HEK293 (cell line): ENCODE results near the gene VASN.

ENCODE experiments used
- CTCF ChIA-PET: fragments of 350-600 bp; formaldehyde crosslinking; extraction: SDS; loops from one replicate; lab custom pipeline; 2021; ENCODE audit warnings: antibody characterized with exemption; lab: Yijun Ruan, JAX
- POLR2A ChIA-PET: fragments of 300-600 bp; formaldehyde crosslinking; extraction: SDS; loops from one replicate; lab custom pipeline; 2020; ENCODE audit warnings: antibody characterized with exemption, inconsistent platforms; lab: Yijun Ruan, JAX
- H3K27ac ChIP-seq: fragments of 200-500 bp; sonication (Bioruptor generic); 2 replicates; pipeline ENCODE4 v1.5.1; 2014; ENCODE audit warnings: low read depth, low read length, control low read depth, inconsistent platforms; ENCODE audit errors: extremely low read depth
- H3K36me3 ChIP-seq, 2 experiments: fragments of 200-500 bp in 1 of 2; sonication (Bioruptor generic) in 1 of 2; 1 replicate in 1 of 2; 2 replicates in 1 of 2; pipeline ENCODE4 v1.5.1; 2014 to 2017; ENCODE audit warnings: inconsistent platforms in 2 of 2, low read length in 2 of 2; ENCODE audit not compliant: control insufficient read depth in 2 of 2, insufficient read depth in 1 of 2
- H3K4me1 ChIP-seq: fragments of 200-500 bp; sonication (Bioruptor generic); 2 replicates; pipeline ENCODE4 v1.5.1; 2014; ENCODE audit warnings: mild to moderate bottlenecking, low read length, inconsistent platforms; ENCODE audit not compliant: control insufficient read depth, insufficient read depth
- H3K4me3 ChIP-seq: 2 replicates; pipeline ENCODE4 v1.5.1; 2011; ENCODE audit warnings: low read depth, mild to moderate bottlenecking, control low read depth, low read length, moderate library complexity
- H3K9me3 ChIP-seq: fragments of 200-500 bp; sonication (Bioruptor generic); 2 replicates; pipeline ENCODE4 v1.5.1; 2014; ENCODE audit warnings: low read depth, low read length, inconsistent platforms; ENCODE audit not compliant: control insufficient read depth, insufficient read depth
- GFI1B ChIP-seq: fragments of 450-650 bp; formaldehyde crosslinking; IDR thresholded peaks from 2 replicates; pipeline ENCODE4 v1.5.1; 2016; ENCODE audit warnings: missing biosample characterization, missing genetic modification characterization
- GLIS1 ChIP-seq: fragments of 450-650 bp; formaldehyde crosslinking; IDR thresholded peaks from 2 replicates; pipeline ENCODE4 v1.5.1; 2016; ENCODE audit warnings: missing biosample characterization, missing genetic modification characterization
- GLIS2 ChIP-seq: fragments of 450-650 bp; formaldehyde crosslinking; IDR thresholded peaks from 2 replicates; pipeline ENCODE4 v1.5.1; 2016; ENCODE audit warnings: missing biosample characterization, missing genetic modification characterization
- HOXA7 ChIP-seq: sonication (generic); formaldehyde crosslinking; IDR thresholded peaks from 2 replicates; pipeline ENCODE4 v1.8.1; 2022; ENCODE audit warnings: missing genetic modification reagents, borderline replicate concordance
- SALL2 ChIP-seq: fragments of 450-650 bp; formaldehyde crosslinking; IDR thresholded peaks from 2 replicates; pipeline ENCODE4 v1.5.0; 2017; ENCODE audit warnings: missing biosample characterization, mild to moderate bottlenecking, missing genetic modification characterization, borderline replicate concordance
- TRIM28 ChIP-seq: IDR thresholded peaks from 2 replicates; pipeline ENCODE4 v1.6.1; 2011; ENCODE audit warnings: low read length, control low read depth, borderline replicate concordance
- YY1 ChIP-seq: fragments of 450-650 bp; formaldehyde crosslinking; IDR thresholded peaks from 2 replicates; pipeline ENCODE4 v1.5.1; 2018; ENCODE audit warnings: missing biosample characterization, missing genetic modification characterization
- ZBTB20 ChIP-seq: fragments of 450-650 bp; formaldehyde crosslinking; IDR thresholded peaks from 2 replicates; pipeline ENCODE4 v1.5.1; 2016; ENCODE audit warnings: missing biosample characterization, missing genetic modification characterization
- ZBTB44 ChIP-seq: fragments of 450-650 bp; IDR thresholded peaks from 2 replicates; pipeline ENCODE4 v1.5.1; 2018; ENCODE audit warnings: missing biosample characterization, mild to moderate bottlenecking, missing genetic modification characterization
- ZIC2 ChIP-seq: fragments of 450-650 bp; formaldehyde crosslinking; IDR thresholded peaks from 2 replicates; pipeline ENCODE4 v1.5.1; 2016; ENCODE audit warnings: missing biosample characterization, missing genetic modification characterization
- ZNF366 ChIP-seq: fragments of 450-650 bp; formaldehyde crosslinking; conservative IDR thresholded peaks from 2 replicates; pipeline ENCODE4 v1.5.1; 2016; ENCODE audit warnings: missing biosample characterization, missing genetic modification characterization
- ZNF501 ChIP-seq: fragments of 450-650 bp; formaldehyde crosslinking; IDR thresholded peaks from 2 replicates; pipeline ENCODE4 v1.5.1; 2016; ENCODE audit warnings: missing biosample characterization, missing genetic modification characterization
- ZNF654 ChIP-seq: fragments of 450-650 bp; formaldehyde crosslinking; IDR thresholded peaks from 2 replicates; pipeline ENCODE4 v1.5.1; 2016; ENCODE audit warnings: low read depth, missing biosample characterization, missing genetic modification characterization
- ZNF664 ChIP-seq: fragments of 450-650 bp; formaldehyde crosslinking; IDR thresholded peaks from 2 replicates; pipeline ENCODE4 v1.5.1; 2016; ENCODE audit warnings: missing biosample characterization, missing genetic modification characterization
- ZNF701 ChIP-seq: fragments of 450-650 bp; formaldehyde crosslinking; IDR thresholded peaks from 2 replicates; pipeline ENCODE4 v1.5.1; 2016; ENCODE audit warnings: missing biosample characterization, missing genetic modification characterization
- ZNF791 ChIP-seq: fragments of 450-650 bp; formaldehyde crosslinking; IDR thresholded peaks from 2 replicates; pipeline ENCODE4 v1.5.1; 2016; ENCODE audit warnings: missing biosample characterization, missing genetic modification characterization
- ZSCAN30 ChIP-seq: fragments of 450-650 bp; IDR thresholded peaks from 2 replicates; pipeline ENCODE4 v1.5.1; 2018; ENCODE audit warnings: missing biosample characterization, mild to moderate bottlenecking, missing genetic modification characterization, moderate library complexity
- TF ChIP-seq, protein P1 (sequence below): fragments of 450-650 bp; formaldehyde crosslinking; IDR thresholded peaks from 2 replicates; pipeline ENCODE4 v1.5.1; 2016; ENCODE audit warnings: missing biosample characterization, missing genetic modification characterization
- TF ChIP-seq, protein P2 (sequence below): fragments of 450-650 bp; formaldehyde crosslinking; IDR thresholded peaks from 2 replicates; pipeline ENCODE4 v1.5.1; 2016; ENCODE audit warnings: missing biosample characterization, missing genetic modification characterization

Gene VASN

DNA sequence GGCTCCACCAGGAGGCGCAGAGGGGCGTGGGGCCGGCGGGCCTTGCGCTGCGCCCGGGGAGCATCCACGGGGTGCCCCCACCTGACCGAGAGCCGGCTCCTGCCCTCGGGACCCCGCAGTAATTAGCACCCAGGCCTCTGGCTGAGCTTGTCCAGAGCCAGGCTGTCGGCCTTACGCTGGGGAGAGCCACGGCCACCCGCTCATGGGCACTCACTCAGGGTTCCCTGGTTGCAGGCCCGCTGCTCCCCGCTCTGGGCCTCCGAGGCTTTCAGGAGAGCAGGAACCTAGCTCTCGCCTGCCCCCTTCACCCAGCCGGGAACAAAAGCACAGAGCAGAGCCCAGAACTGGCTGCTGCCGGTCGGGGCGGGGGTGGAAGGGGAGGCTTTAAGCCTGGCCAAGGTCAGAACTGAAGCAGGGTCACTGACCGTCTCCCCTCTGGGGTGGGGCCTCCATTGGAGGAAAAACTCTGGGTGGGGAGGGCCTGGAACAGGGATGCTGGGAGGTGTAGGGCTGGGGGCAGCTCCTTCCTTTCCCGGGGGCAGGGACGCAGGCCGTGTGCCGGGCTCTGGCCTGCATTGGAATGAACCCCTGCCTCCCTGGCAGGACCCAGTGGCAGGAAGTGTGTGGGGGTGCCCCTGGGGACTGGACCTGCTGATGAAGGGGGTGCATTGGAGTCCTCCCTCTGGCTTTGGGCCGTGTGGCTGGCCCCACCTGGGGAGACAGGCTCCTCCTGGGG is 43.4 kb upstream of the VASN start:
- Histone ChIP-seq H3K36me3 (peaks cover 0 to 5% of the 10 kb centered on the region in 2 experiments; a peak in 1 of 3 replicates), H3K4me3 (no peak overlapping the region), H3K9me3 (no peaks in the 10 kb centered on the region), H3K4me1 (no peaks in the 10 kb centered on the region), H3K27ac (no peak overlapping the region)
- TF ChIP-seq GLIS1 (tag by site-specific recombination) = peak; percentile 77
- TF ChIP-seq, protein P1, sequence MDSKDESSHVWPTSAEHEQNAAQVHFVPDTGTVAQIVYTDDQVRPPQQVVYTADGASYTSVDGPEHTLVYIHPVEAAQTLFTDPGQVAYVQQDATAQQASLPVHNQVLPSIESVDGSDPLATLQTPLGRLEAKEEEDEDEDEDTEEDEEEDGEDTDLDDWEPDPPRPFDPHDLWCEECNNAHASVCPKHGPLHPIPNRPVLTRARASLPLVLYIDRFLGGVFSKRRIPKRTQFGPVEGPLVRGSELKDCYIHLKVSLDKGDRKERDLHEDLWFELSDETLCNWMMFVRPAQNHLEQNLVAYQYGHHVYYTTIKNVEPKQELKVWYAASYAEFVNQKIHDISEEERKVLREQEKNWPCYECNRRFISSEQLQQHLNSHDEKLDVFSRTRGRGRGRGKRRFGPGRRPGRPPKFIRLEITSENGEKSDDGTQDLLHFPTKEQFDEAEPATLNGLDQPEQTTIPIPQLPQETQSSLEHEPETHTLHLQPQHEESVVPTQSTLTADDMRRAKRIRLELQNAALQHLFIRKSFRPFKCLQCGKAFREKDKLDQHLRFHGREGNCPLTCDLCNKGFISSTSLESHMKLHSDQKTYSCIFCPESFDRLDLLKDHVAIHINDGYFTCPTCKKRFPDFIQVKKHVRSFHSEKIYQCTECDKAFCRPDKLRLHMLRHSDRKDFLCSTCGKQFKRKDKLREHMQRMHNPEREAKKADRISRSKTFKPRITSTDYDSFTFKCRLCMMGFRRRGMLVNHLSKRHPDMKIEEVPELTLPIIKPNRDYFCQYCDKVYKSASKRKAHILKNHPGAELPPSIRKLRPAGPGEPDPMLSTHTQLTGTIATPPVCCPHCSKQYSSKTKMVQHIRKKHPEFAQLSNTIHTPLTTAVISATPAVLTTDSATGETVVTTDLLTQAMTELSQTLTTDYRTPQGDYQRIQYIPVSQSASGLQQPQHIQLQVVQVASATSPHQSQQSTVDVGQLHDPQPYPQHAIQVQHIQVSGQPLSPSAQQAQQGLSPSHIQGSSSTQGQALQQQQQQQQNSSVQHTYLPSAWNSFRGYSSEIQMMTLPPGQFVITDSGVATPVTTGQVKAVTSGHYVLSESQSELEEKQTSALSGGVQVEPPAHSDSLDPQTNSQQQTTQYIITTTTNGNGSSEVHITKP (tag by site-specific recombination) = peak; percentile 37; the same call in 1 of the 2 replicates
- TF ChIP-seq GFI1B = no peak
- peak; percentile 51 for TF ChIP-seq GLIS2
- ChIA-PET CTCF (interaction anchor here (0.6 to 1.7 kb wide), 7 partner anchors 16 to 128 kb away, joined by 3 to 6 read pairs (median 4); no protein-coding TSS in a partner anchor), POLR2A (interaction anchor here (0.6 kb wide), 1 partner anchor 55 kb away, joined by 4 read pairs; the partner anchor contains the start of gene TFAP4)

DNA sequence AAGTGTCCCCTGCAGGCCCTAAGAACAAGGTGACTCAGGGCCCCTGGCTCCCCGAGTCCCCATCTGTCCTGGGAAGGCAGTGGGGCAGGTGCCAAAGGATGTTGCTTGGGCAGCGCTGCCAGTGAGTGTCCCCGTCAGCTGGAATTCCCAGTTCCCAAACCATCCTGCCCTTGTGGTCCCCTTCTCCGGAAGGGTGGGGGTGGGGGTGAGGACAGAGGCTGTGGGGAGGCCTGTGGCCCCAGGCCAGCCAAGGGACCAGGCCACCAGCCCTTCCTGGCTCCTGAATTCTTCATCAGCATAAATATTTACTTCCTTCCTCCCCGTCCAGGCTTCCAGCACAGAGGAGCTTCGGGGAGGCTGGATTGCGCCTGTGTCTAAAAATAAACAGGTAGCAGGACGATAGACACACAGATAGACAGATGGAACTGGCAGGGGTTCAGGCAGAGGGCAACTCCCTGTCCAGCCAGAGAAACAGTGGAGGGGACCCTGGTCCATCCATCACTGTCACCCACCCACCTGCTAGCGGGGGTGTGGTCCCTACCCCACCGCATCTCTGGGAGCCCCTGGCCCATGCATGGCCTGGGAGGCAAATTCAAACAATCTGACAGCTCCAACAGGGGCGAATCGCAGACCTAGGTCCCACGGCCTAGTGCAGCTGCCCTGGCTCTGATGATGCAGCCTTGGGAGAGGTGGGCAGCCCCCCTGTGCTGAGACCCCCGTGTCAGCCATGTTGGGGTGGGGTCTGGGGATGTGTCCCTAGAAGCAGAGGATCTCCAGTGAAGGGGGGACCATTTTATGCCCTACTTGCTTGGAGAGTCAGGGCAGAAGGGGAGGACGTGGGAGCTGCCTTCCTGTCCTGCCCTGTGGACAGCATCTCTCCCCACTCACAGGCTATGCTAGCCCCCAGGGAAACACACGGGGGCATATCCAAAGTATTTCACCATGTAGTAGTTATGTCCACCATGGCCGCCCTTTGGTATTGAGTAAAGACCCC is 42.6 kb upstream of the VASN start:
- Histone ChIP-seq H3K27ac (no peak overlapping the region), H3K9me3 (no peaks in the 10 kb centered on the region), H3K4me3 (no peak overlapping the region), H3K36me3 (peaks cover 0 to 5% of the 10 kb centered on the region in 2 experiments; a peak in 1 of 3 replicates), H3K4me1 (no peaks in the 10 kb centered on the region)
- ChIA-PET CTCF (interaction anchor here (0.5 to 4.1 kb wide), 15 partner anchors 17 to 374 kb away, joined by 3 to 63 read pairs (median 4); no protein-coding TSS in a partner anchor), POLR2A (interaction anchor here (1.5 kb wide), 1 partner anchor 56 kb away, joined by 4 read pairs; no protein-coding TSS in a partner anchor)
- TF ChIP-seq GLIS2 = 0 out of 2 replicates have a peak, but pooled peaks have one; percentile 2
- TF ChIP-seq ZNF701 (tag by site-specific recombination) = no peak

DNA sequence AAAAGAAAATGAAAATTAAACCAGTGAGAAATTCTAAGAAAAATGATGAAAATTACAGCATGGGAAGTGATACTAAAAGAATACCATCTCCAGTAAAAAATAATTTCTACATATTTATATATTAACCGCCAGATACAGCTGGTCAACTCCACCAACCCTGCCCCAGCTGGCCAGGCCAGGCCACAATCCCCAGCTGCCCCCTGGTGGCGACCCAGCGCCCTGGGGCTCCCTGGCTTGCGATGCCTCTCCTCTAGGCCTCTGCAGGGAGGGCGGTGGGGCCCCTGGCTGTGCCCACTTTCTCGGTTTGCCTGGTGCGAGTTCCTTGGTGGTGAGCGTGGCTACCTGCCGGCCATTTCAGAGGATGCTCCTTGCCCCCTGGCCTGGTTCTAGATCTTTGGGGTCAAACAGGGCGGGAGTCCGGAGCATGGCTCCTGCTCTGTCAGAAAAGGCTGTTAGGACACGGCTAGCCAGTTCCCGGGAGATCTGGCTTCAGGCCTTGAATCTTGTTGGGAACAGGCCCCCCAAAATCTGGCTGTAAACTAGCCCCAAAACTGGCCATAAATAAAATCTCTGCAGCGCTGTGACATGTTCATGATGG is 41.3 kb upstream of the VASN start:
- ChIA-PET CTCF (interaction anchor here (0.6 to 4.1 kb wide), 20 partner anchors 10 to 347 kb away, joined by 3 to 63 read pairs (median 4); no protein-coding TSS in a partner anchor), POLR2A (interaction anchor here (1.5 kb wide), 1 partner anchor 57 kb away, joined by 4 read pairs; no protein-coding TSS in a partner anchor)
- H3K27ac ChIP-seq = no peak overlapping the region
- H3K36me3 ChIP-seq = peaks cover 0 to 11% of the 10 kb centered on the region in 2 experiments; a peak in 1 of 3 replicates
- H3K9me3 ChIP-seq = no peaks in the 10 kb centered on the region
- no peaks in the 10 kb centered on the region for H3K4me1 ChIP-seq
- no peak overlapping the region for H3K4me3 ChIP-seq
- no peak for TF ChIP-seq ZNF366
- 0 out of 2 replicates have a peak, but pooled peaks have one; percentile 16 for TF ChIP-seq ZSCAN30 (tag by site-specific recombination)
- TF ChIP-seq, protein P2, sequence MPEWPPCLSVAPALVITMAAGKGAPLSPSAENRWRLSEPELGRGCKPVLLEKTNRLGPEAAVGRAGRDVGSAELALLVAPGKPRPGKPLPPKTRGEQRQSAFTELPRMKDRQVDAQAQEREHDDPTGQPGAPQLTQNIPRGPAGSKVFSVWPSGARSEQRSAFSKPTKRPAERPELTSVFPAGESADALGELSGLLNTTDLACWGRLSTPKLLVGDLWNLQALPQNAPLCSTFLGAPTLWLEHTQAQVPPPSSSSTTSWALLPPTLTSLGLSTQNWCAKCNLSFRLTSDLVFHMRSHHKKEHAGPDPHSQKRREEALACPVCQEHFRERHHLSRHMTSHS (tag by site-specific recombination) = no peak
- TF ChIP-seq YY1 = no peak
- TF ChIP-seq ZIC2 (tag by site-specific recombination) = peak; percentile 29; the same call in 1 of the 2 replicates
- no peak for TF ChIP-seq SALL2
- TF ChIP-seq ZBTB44 (tag by site-specific recombination) = no peak
- peak; percentile 59 for TF ChIP-seq ZNF654
- TF ChIP-seq HOXA7 = no peak
- TF ChIP-seq ZNF501 (tag by site-specific recombination) = no peak
- TF ChIP-seq ZBTB20 (tag by site-specific recombination) = no peak
- TF ChIP-seq ZNF791 (tag by site-specific recombination) = no peak
- no peak for TF ChIP-seq TRIM28
- TF ChIP-seq ZNF664 (tag by site-specific recombination) = no peak
